OCI-LY7 (cell line): ENCODE data around the gene CCL21.

ENCODE experiments used
- CTCF ChIP-seq: fragments of 200-600 bp; sonication (generic); conservative IDR thresholded peaks from 2 replicates; pipeline ENCODE4 v1.5.1; 2014; ENCODE audit warnings: mild to moderate bottlenecking, antibody characterized with exemption, low read length, moderate library complexity, mixed read lengths
- EZH2phosphoT487 ChIP-seq: fragments of 200-600 bp; sonication (generic); IDR thresholded peaks from 2 replicates; pipeline ENCODE4 v1.6.1; 2018; ENCODE audit warnings: low read depth, borderline replicate concordance, mild to moderate bottlenecking, mixed run types, antibody characterized with exemption, low read length, moderate library complexity, mixed read lengths

- no peak for TF ChIP-seq CTCF
- TF ChIP-seq EZH2phosphoT487, result no peak
Observed at GRCh38 chr9:34732478-34732877, 22.5 kb upstream of the CCL21 start.
